CD4-positive, alpha-beta T cell (primary cell): ENCODE data around the gene LYPD3. TPM values are rescaled to one million over a fixed set of nuclear protein-coding genes. Genes with fewer than 3 reads are reported as not detected.

ENCODE experiments used
- ATAC-seq: fragments of 200-7000 bp; cut with Tn5 transposase; one replicate; pipeline ENCODE4 v1.10.0; 2022; ENCODE audit warnings: mild to moderate bottlenecking; ENCODE audit not compliant: poor library complexity
- CTCF ChIA-PET: fragments of 350-600 bp; sonication (Branson Sonifier 250); formaldehyde crosslinking; loops from one replicate; lab custom pipeline; 2021; ENCODE audit warnings: antibody characterized with exemption, inconsistent platforms; lab: Charles Lee
- POLR2A ChIA-PET: fragments of 350-600 bp; sonication (Branson Sonifier 250); formaldehyde crosslinking; loops from one replicate; lab custom pipeline; 2021; ENCODE audit warnings: antibody characterized with exemption, inconsistent platforms; lab: Charles Lee
- DNase-seq, 14 experiments: peaks; one replicate each; pipeline ENCODE4 v3.0.0-alpha.2; 2013 to 2020; ENCODE audit warnings: mixed read lengths in 2 of 14
- H3K27ac ChIP-seq, 2 donors: one replicate each; pipeline versions ENCODE4 v1.5.1 to v1.7.0; 2013; ENCODE audit warnings: low read length in 2 of 2, low read depth in 1 of 2, mild to moderate bottlenecking in 1 of 2
- H3K27me3 ChIP-seq, 2 experiments: 1 replicate in 1 of 2; 2 replicates in 1 of 2; pipeline versions ENCODE4 v1.6.1 to v1.7.0; 2013; ENCODE audit warnings: low read length in 2 of 2, control low read depth in 1 of 2, mild to moderate bottlenecking in 1 of 2, moderate library complexity in 1 of 2; ENCODE audit not compliant: insufficient read depth in 2 of 2, control insufficient read depth in 1 of 2
- H3K36me3 ChIP-seq: one replicate; pipeline ENCODE4 v1.6.1; 2013; ENCODE audit warnings: low read length, control low read depth; ENCODE audit not compliant: insufficient read depth
- H3K4me1 ChIP-seq: one replicate; pipeline ENCODE4 v1.6.1; 2013; ENCODE audit warnings: low read length, control low read depth; ENCODE audit not compliant: insufficient read depth
- H3K4me3 ChIP-seq: one replicate; pipeline ENCODE4 v1.5.1; 2013; ENCODE audit warnings: mild to moderate bottlenecking, low read length, moderate library complexity
- H3K9me3 ChIP-seq, 2 experiments: 1 replicate in 1 of 2; 2 replicates in 1 of 2; pipeline versions ENCODE4 v1.6.1 to v1.7.0; 2013; ENCODE audit warnings: low read length in 2 of 2, mild to moderate bottlenecking in 2 of 2, control low read depth in 1 of 2, moderate library complexity in 1 of 2; ENCODE audit not compliant: control insufficient read depth in 1 of 2, insufficient read depth in 1 of 2
- H3K27ac Mint-ChIP-seq: one replicate; pipeline ENCODE4 v1.8.0; 2020; ENCODE audit warnings: mixed read lengths
- H3K27me3 Mint-ChIP-seq: one replicate; pipeline ENCODE4 v1.8.0; 2021; ENCODE audit warnings: mixed read lengths
- H3K36me3 Mint-ChIP-seq: one replicate; pipeline ENCODE4 v1.8.0; 2021; ENCODE audit warnings: low read depth, mixed read lengths
- H3K4me1 Mint-ChIP-seq: one replicate; pipeline ENCODE4 v1.8.0; 2021; ENCODE audit warnings: low read depth, mixed read lengths
- H3K4me3 Mint-ChIP-seq: one replicate; pipeline ENCODE4 v1.8.0; 2020; ENCODE audit warnings: mild to moderate bottlenecking, mixed read lengths
- H3K9me3 Mint-ChIP-seq: one replicate; pipeline ENCODE4 v1.8.0; 2020; ENCODE audit warnings: mixed read lengths
- CTCF ChIP-seq: fragments of 200-600 bp; IDR thresholded peaks from one replicate; pipeline ENCODE4 v1.8.0; 2022; ENCODE audit warnings: antibody characterized with exemption, mild to moderate bottlenecking
- intact Hi-C, 2 experiments: fragments of 100-400 bp; cut with DNase I in 1 of 2; cut with micrococcal nuclease in 1 of 2; formaldehyde crosslinking; loops; one replicate each; pipeline versions ENCODE4 v1.15.1 to v1.9.0; 2023 to 2025; cut with DNase I, micrococcal nuclease
- total RNA-seq, 174 experiments: library from RNA in 2 of 174; stranded (reverse) in 2 of 174; gene quantifications; one replicate each; pipeline ENCODE4 v1.2.3 and lab custom pipeline; 2021 to 2026

The LYPD3 gene
- total RNA-seq, 2 experiments from 2014 or later, result 35.6 to 37.3 TPM

GRCh38 chr19:43454031-43454430 lies 11.4 kb downstream of the LYPD3 start:
- H3K27ac Mint-ChIP-seq, result no peak overlapping the region
- POLR2A ChIA-PET, result interaction anchor here (1.4 kb wide), 1 partner anchor 9 kb away, joined by 3 read pairs; no protein-coding TSS in a partner anchor
- TF ChIP-seq CTCF, result no peak

GRCh38 chr19:43452582-43452981 lies 12.8 kb downstream of the LYPD3 start:
- ChIA-PET CTCF (no interaction called here), POLR2A (interaction anchor here (0.9 kb wide), 1 partner anchor 18 kb away, joined by 4 read pairs; no protein-coding TSS in a partner anchor)
- DNase-seq (no peak), ATAC-seq (no peak)
- Histone ChIP-seq H3K27me3 (no peaks in the 10 kb centered on the region), H3K36me3 (no peaks in the 10 kb centered on the region), H3K27ac (no peak overlapping the region), H3K9me3 (no peaks in the 10 kb centered on the region), H3K4me3 (no peak overlapping the region), H3K4me1 (peaks cover under 1% of the 10 kb centered on the region)
- no peak for TF ChIP-seq CTCF
- no peaks in the 10 kb centered on the region for H3K9me3 Mint-ChIP-seq
- no peaks in the 10 kb centered on the region for H3K36me3 Mint-ChIP-seq
- no peaks in the 10 kb centered on the region for H3K27me3 Mint-ChIP-seq
- H3K4me1 Mint-ChIP-seq, result peaks cover 11% of the 10 kb centered on the region
- intact Hi-C loops, result no loop called here
- no peak overlapping the region for H3K4me3 Mint-ChIP-seq
- H3K27ac Mint-ChIP-seq, result no peak overlapping the region

More at GRCh38 chr19:43454031-43454430, 11.4 kb downstream of the LYPD3 start:
- intact Hi-C loops, result no loop called here
- H3K9me3 ChIP-seq, result no peaks in the 10 kb centered on the region
- CTCF ChIA-PET, result no interaction called here
- H3K9me3 Mint-ChIP-seq, result no peaks in the 10 kb centered on the region
- H3K4me3 ChIP-seq, result no peak overlapping the region
- no peak for ATAC-seq
- H3K27ac ChIP-seq, result no peak overlapping the region
- no peaks in the 10 kb centered on the region for H3K36me3 ChIP-seq
- no peaks in the 10 kb centered on the region for H3K36me3 Mint-ChIP-seq
- no peaks in the 10 kb centered on the region for H3K27me3 Mint-ChIP-seq
- H3K4me3 Mint-ChIP-seq, result no peak overlapping the region
- no peaks in the 10 kb centered on the region for H3K4me1 ChIP-seq
- peaks cover 11% of the 10 kb centered on the region for H3K4me1 Mint-ChIP-seq
- H3K27me3 ChIP-seq, result no peaks in the 10 kb centered on the region
- no peak for DNase-seq

GRCh38 chr19:43450545-43450997 lies 14.8 kb downstream of the LYPD3 start:
- Histone ChIP-seq H3K36me3 (no peaks in the 10 kb centered on the region), H3K4me3 (no peak overlapping the region), H3K27me3 (no peaks in the 10 kb centered on the region), H3K27ac (no peak overlapping the region), H3K9me3 (no peaks in the 10 kb centered on the region), H3K4me1 (peaks cover 11% of the 10 kb centered on the region)
- Mint-ChIP-seq H3K36me3 (no peaks in the 10 kb centered on the region), H3K9me3 (no peaks in the 10 kb centered on the region), H3K27me3 (no peaks in the 10 kb centered on the region), H3K27ac (no peak overlapping the region), H3K4me3 (no peak overlapping the region), H3K4me1 (peaks cover 20% of the 10 kb centered on the region)
- DNase-seq (peak in 1 of 14 experiments; percentile 36), ATAC-seq (no peak)
- ChIA-PET POLR2A (interaction anchor here (0.7 kb wide), 1 partner anchor 69 kb away, joined by 3 read pairs; no protein-coding TSS in a partner anchor), CTCF (no interaction called here)
- no peak for TF ChIP-seq CTCF
- intact Hi-C loops, result no loop called here
